ENCODE results near the gene RYR3.

Gene RYR3

DNA sequence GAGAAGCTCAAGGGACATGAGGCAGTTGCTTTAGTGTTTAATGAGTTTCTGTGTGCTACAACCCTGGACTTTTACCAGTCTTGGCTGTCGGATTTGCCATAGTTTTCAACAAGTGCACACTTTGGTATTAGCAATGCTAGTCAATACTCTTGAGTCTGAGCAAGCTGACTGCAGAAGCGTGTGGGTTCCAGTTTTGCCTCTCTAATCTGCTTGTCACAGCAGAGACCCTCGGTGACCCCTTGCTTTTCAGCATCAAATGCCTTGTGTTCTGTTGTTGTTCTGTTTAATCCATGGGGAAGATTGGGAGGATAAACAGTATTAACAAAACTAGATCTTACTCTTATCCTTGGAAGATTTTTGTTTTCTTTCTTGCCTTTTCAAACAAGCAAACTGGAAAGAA, 463.2 kb downstream of the RYR3 start:
- Histone ChIP-seq H3K36me3 (ENCODE audit: insufficient read depth, low read length) (no peaks in the 10 kb centered on the region), H3K79me2 (ENCODE audit: insufficient read depth, low read length) (no peaks in the 10 kb centered on the region)
- TF ChIP-seq EZH2phosphoT487 (IDR thresholded peaks at IDR 0.05; ENCODE audit: borderline replicate concordance) = no peak
- TF ChIP-seq, protein P1, sequence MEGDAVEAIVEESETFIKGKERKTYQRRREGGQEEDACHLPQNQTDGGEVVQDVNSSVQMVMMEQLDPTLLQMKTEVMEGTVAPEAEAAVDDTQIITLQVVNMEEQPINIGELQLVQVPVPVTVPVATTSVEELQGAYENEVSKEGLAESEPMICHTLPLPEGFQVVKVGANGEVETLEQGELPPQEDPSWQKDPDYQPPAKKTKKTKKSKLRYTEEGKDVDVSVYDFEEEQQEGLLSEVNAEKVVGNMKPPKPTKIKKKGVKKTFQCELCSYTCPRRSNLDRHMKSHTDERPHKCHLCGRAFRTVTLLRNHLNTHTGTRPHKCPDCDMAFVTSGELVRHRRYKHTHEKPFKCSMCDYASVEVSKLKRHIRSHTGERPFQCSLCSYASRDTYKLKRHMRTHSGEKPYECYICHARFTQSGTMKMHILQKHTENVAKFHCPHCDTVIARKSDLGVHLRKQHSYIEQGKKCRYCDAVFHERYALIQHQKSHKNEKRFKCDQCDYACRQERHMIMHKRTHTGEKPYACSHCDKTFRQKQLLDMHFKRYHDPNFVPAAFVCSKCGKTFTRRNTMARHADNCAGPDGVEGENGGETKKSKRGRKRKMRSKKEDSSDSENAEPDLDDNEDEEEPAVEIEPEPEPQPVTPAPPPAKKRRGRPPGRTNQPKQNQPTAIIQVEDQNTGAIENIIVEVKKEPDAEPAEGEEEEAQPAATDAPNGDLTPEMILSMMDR (conservative IDR thresholded peaks at IDR 0.05; ENCODE audit: low read length) = no peak

DNA sequence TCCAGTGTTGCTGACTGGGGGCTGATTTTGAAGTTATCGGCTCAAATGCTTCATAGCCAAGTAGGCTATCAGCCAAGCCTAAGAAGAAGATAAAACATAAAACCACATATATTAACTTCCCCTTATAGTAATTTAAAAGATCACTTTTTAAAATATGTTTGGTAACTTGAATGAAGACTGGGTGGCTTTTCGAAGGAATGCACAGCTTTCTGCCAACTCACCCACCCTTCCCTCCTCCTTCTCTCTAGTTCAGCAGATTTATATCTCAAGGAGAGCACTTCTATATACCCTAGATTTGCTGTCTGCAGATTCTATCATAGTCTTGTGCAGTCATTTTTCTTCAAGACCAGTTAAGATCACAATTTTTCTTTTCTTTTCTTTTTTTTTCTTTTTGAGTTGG, 468.1 kb downstream of the RYR3 start:
- Histone ChIP-seq H3K27me3 (ENCODE audit: insufficient read depth, low read length, poor library complexity, severe bottlenecking) (no peaks in the 10 kb centered on the region), H3K4me3 (ENCODE audit: low read length, poor library complexity, severe bottlenecking) (no peak overlapping the region), H3K36me3 (ENCODE audit: insufficient read depth, low read length) (no peaks in the 10 kb centered on the region), H2AFZ (ENCODE audit: low read length) (no peak overlapping the region), H3K9me2 (replicated peaks; ENCODE audit: low read depth, low read length) (no peaks in the 10 kb centered on the region), H3K4me1 (ENCODE audit: insufficient read depth, low read length, poor library complexity, severe bottlenecking) (no peaks in the 10 kb centered on the region), H4K20me1 (ENCODE audit: insufficient read depth, low read length, poor library complexity, severe bottlenecking) (no peaks in the 10 kb centered on the region), H3K9me3 (ENCODE audit: insufficient read depth, low read depth, low read length) (no peaks in the 10 kb centered on the region), H3K4me2 (ENCODE audit: low read depth, low read length, poor library complexity, severe bottlenecking) (no peak overlapping the region), H3K79me2 (ENCODE audit: insufficient read depth, low read length) (no peaks in the 10 kb centered on the region), H3F3A (ENCODE audit: low read depth) (no peaks in the 10 kb centered on the region), H3K9ac (ENCODE audit: low read depth, low read length, poor library complexity, severe bottlenecking) (no peak overlapping the region)
- TF ChIP-seq, protein P1 (conservative IDR thresholded peaks at IDR 0.05; ENCODE audit: low read length) = no peak
- no peak for TF ChIP-seq EZH2phosphoT487 (IDR thresholded peaks at IDR 0.05; ENCODE audit: borderline replicate concordance)

More for the DNA sequence above, 463.2 kb downstream of the RYR3 start:
- Histone ChIP-seq H3K4me1 (ENCODE audit: insufficient read depth, low read length, poor library complexity, severe bottlenecking) (no peaks in the 10 kb centered on the region), H3K4me2 (ENCODE audit: low read depth, low read length, poor library complexity, severe bottlenecking) (no peak overlapping the region), H3K27me3 (ENCODE audit: insufficient read depth, low read length, poor library complexity, severe bottlenecking) (no peaks in the 10 kb centered on the region), H3K9me3 (ENCODE audit: insufficient read depth, low read depth, low read length) (no peaks in the 10 kb centered on the region), H4K20me1 (ENCODE audit: insufficient read depth, low read length, poor library complexity, severe bottlenecking) (no peaks in the 10 kb centered on the region), H3F3A (ENCODE audit: low read depth) (no peaks in the 10 kb centered on the region), H3K9ac (ENCODE audit: low read depth, low read length, poor library complexity, severe bottlenecking) (no peak overlapping the region), H2AFZ (ENCODE audit: low read length) (no peak overlapping the region), H3K4me3 (ENCODE audit: low read length, poor library complexity, severe bottlenecking) (no peak overlapping the region), H3K9me2 (replicated peaks; ENCODE audit: low read depth, low read length) (no peaks in the 10 kb centered on the region)

DNA sequence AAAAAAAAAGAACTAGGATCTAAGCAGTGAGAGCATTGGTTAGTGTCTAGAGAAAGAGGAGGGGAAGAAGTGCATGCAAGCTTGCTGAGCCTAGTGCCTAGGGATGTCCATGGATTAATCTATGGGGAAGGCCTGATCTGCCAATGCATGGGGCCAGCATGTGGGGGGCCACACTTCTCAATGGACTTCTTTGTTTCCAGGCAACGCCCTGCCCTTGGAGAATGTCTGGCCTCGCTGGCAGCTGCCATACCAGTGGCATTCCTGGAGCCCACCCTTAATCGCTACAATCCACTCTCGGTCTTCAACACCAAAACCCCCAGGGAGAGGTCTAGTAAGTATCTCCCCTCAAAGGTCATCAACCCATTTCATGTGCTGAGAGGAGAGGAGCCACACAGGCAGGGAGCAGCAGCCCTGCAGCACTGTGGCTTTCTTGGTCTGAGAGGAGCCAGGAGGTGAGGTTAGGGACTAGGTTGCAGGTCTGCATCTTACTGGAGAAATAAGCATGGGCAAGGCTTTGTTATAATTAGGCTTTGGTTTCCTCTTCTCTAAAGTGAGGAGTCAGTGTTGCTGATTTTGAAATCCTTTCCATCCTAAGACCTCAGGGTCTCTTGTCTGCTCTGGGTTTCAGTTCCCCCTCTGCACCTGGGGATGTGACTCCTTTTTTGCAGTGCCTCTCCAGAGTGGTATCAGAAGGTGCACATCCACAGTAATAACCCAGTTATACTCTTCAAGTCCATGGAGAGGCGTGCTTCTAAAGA, 469.4 kb downstream of the RYR3 start:
- Histone ChIP-seq H3K4me2 (ENCODE audit: low read depth, low read length, poor library complexity, severe bottlenecking) (no peak overlapping the region), H3K27me3 (ENCODE audit: insufficient read depth, low read length, poor library complexity, severe bottlenecking) (no peaks in the 10 kb centered on the region), H3F3A (ENCODE audit: low read depth) (no peaks in the 10 kb centered on the region), H3K79me2 (ENCODE audit: insufficient read depth, low read length) (no peaks in the 10 kb centered on the region), H2AFZ (ENCODE audit: low read length) (no peak overlapping the region), H3K4me3 (ENCODE audit: low read length, poor library complexity, severe bottlenecking) (no peak overlapping the region), H3K36me3 (ENCODE audit: insufficient read depth, low read length) (no peaks in the 10 kb centered on the region), H3K9me3 (ENCODE audit: insufficient read depth, low read depth, low read length) (no peaks in the 10 kb centered on the region), H4K20me1 (ENCODE audit: insufficient read depth, low read length, poor library complexity, severe bottlenecking) (no peaks in the 10 kb centered on the region), H3K9me2 (replicated peaks; ENCODE audit: low read depth, low read length) (no peaks in the 10 kb centered on the region), H3K4me1 (ENCODE audit: insufficient read depth, low read length, poor library complexity, severe bottlenecking) (no peaks in the 10 kb centered on the region), H3K9ac (ENCODE audit: low read depth, low read length, poor library complexity, severe bottlenecking) (no peak overlapping the region)
- TF ChIP-seq, protein P1 (conservative IDR thresholded peaks at IDR 0.05; ENCODE audit: low read length) = no peak
- no peak for TF ChIP-seq EZH2phosphoT487 (IDR thresholded peaks at IDR 0.05; ENCODE audit: borderline replicate concordance)
